NAMALWA (cell line): ENCODE results near the gene TMPRSS9.
A peak's percentile ranks its signal among the peaks of the same experiment; 100 is the strongest.
"Not testable (repeated sequence)": the region's sequence is repeated elsewhere in the genome, so short reads cannot be mapped to it uniquely, and the experiment has no call there.

ENCODE experiments used
- DNase-seq: peaks from one replicate; pipeline ENCODE4 v3.0.0-alpha.2; 2015; ENCODE audit warnings: low spot score

TMPRSS9 gene

DNA sequence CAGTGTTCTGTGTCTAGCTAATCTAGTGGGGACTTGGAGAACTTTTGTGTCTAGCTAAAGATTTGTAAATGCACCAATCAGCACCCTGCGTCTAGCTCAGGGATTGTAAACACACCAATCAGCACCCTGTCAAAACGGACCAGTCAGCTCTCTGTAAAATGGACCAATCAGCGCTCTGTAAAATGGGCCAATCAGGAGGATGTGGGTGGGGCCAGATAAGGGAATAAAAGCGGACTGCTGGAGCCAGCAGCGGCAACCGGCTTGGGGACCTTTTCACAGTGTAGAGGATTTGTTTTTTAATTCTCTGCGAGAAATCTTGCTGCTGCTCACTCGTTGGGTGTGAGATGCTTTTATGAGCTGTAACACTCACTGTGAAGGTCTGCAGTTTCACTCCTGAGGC lies 32.8 kb downstream of the TMPRSS9 start:
- not testable (repeated sequence) for DNase-seq

DNA sequence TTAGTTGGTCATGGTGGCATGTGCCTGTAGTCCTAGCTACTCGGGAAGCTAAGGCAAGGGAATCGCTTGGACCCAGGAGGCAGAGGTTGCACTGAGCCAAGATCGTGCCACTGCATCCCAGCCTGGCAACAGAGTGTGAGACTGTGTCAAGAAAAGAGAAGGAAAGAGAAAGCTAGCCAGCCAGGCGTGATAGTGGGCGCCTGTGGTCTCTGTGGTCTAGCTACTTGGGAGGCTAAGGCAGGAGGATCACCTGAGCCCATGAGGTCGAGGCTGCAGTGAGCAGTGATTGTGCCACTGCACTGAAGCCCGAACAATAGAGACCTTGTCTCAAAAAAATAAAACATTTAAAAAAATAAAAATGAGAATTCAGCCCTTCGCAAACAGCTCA lies 34.0 kb downstream of the TMPRSS9 start:
- DNase-seq = no peak

- no peak for DNase-seq
Observed at GRCh38 chr19:2394442-2395292, 34.6 kb downstream of the TMPRSS9 start.

GRCh38 chr19:2395293-2395829 lies 35.3 kb downstream of the TMPRSS9 start:
- not testable (repeated sequence) for DNase-seq

DNA sequence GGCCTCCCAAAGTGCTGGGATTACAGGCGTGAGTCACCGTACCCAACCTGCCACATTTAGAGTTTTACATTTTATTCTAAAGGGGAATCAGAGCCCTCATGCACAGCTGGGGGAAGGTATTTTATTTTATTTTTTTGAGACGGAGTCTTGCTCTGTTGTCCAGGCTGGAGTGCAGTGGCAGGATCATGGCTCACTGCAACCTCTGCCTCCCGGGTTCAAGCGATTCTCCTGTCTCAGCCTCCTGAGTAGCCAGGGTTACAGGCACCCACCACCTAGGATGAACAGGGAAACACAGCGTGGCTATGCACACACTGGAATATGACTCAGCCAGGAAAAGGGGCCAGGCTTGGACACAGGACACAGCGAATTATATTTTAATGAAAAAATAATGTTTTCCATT lies 37.1 kb downstream of the TMPRSS9 start:
- DNase-seq = not testable (repeated sequence)

- DNase-seq = no peak
Observed at GRCh38 chr19:2398735-2399305, 38.8 kb downstream of the TMPRSS9 start.

DNA sequence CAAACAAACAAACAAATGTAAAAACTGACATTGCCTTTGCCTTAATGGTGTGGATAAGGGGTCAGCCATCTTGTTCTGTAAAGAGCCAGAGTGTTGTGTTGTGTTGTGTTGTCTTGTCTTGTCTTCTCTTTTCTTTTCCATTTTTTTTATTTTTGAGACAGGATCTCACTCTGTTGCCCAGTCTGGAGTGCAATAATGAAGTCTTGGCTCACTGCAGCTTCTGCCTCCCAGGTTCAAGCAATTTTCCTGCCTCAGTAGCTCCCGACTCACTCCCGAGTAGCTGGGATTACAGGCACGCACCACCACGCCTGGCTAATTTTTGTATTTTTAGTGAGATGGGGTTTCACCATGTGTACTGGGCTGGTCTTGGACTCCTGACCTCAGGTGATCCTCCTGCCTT lies 39.5 kb downstream of the TMPRSS9 start:
- no peak for DNase-seq

DNA sequence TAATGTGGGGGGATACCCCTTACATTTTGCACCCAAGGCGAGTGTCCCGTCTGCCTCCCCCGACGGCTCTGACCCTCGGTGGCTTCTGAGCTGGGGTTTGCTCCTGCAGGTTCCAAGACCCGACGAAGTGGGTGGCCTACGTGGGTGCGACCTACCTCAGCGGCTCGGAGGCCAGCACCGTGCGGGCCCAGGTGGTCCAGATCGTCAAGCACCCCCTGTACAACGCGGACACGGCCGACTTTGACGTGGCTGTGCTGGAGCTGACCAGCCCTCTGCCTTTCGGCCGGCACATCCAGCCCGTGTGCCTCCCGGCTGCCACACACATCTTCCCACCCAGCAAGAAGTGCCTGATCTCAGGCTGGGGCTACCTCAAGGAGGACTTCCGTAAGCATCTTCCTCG lies 48.2 kb downstream of the TMPRSS9 start:
- no peak for DNase-seq

DNA sequence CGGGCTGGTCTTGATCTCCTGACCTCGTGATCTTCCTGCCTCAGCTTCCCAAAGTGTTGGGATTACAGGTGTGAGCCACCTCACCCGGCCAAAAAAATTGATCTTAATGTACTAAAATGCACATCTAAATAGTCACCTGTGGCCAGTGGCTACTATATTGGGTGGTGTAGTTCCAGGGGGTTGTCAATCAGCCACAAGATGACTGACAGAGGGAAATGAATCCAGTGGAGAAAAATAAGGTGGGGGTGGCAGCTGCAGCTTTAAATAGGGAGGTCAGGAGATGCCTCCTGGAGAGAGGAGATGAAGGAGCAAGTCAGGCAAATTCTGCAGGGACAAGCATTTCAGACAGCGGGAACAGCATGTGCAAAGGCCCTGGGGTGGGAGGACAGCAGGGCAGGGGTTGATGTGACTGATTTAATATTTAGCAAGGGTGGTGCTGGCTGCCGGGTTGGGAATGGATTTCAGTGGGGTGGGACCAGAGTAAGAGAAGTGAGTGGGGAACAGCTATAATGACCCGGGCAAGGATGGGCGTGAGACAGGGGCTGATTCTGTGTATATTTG lies 49.4 kb downstream of the TMPRSS9 start:
- DNase-seq = no peak

DNA sequence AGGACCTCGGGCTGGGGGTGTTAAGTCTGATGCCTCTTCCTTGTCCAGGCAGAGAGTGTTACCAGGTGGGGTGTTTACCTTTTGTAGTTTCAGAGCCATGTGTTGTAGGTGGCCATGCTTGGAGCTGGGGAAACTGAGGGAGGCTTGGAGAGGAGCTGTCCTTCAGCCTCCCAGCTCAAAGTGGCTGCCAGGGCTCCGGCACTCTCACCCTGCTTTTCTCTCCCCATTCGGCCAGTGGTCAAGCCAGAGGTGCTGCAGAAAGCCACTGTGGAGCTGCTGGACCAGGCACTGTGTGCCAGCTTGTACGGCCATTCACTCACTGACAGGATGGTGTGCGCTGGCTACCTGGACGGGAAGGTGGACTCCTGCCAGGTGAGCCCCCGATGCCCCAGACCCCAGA lies 50.0 kb downstream of the TMPRSS9 start:
- DNase-seq = no peak

GRCh38 chr19:2411709-2412108 lies 51.6 kb downstream of the TMPRSS9 start:
- no peak for DNase-seq

GRCh38 chr19:2412449-2412848 lies 52.4 kb downstream of the TMPRSS9 start:
- DNase-seq = no peak

- no peak for DNase-seq
Observed at GRCh38 chr19:2413159-2413558, 53.1 kb downstream of the TMPRSS9 start.

DNA sequence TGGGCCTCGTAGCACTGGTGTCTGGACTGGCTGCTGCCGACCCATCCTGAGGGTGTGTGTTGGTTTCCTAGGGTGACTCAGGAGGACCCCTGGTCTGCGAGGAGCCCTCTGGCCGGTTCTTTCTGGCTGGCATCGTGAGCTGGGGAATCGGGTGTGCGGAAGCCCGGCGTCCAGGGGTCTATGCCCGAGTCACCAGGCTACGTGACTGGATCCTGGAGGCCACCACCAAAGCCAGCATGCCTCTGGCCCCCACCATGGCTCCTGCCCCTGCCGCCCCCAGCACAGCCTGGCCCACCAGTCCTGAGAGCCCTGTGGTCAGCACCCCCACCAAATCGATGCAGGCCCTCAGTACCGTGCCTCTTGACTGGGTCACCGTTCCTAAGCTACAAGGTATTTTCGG lies 53.6 kb downstream of the TMPRSS9 start:
- no peak for DNase-seq

DNA sequence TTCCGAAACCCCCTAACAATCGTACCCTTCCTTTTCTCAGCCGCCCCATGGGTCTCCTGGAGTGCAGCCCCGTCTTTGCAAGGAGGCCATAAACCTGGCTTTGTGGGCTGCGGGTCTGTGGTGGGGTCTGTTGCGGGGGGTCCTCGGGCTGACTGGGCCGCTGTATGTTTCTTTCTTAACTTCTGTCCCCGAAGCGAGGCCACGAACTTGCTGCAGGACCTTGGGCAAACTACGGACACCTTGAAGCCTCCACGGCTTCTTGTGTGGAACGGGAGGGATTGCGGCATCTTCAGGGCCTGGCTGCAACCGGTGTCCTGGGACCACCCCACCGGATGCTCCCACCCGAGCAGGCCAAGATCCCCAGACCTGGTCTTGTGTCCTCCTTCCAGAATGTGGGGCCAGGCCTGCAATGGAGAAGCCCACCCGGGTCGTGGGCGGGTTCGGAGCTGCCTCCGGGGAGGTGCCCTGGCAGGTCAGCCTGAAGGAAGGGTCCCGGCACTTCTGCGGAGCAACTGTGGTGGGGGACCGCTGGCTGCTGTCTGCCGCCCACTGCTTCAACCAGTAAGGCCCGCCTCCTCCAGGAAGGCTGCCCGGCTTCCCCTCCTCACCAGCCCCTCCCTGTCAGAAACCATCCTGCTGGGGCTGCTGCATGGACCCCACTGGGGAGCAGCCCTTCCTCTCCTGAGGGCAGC lies 55.4 kb downstream of the TMPRSS9 start:
- no peak for DNase-seq

DNA sequence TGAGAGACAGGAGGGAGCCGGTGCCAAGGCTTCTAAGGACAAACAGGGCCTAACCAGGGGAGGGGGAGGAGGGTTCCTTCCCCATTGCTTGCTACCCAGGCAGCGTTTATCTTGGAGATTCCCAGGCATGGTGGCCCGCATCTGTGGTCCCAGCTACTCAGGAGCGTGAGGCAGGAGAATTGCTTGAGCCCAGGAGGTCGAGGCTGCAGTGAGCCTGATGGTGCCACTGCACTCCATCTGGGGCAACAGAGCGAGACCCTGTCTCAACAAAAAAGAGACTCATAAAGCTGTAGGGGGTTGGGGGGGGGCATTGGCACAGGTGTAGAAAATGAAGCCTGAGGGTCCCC lies 55.9 kb downstream of the TMPRSS9 start:
- no peak for DNase-seq

DNA sequence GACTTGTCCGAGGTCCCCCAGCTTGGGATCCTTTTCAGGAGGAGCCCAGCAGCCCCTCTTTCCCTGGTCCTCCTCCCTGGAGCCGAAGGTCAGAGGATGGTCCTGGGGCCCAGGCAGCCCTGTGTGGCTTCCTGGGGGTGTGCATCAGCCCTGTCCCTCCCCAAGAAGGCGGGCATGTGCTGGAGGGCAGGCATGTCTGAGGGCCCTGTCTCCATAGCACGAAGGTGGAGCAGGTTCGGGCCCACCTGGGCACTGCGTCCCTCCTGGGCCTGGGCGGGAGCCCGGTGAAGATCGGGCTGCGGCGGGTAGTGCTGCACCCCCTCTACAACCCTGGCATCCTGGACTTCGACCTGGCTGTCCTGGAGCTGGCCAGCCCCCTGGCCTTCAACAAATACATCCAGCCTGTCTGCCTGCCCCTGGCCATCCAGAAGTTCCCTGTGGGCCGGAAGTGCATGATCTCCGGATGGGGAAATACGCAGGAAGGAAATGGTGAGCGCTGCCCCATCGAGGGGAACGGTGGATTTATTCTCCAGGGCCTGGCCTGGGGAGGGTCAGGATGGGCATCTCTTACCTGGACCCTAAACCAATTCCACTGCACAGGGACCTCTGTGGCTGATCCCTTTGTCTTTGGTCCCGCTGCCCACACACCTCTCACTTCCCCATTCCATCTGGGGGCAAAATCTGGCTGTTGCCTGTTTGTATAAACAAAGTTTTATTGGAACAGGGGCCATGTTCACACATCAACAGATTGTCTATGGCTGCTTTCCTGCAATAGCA lies 56.4 kb downstream of the TMPRSS9 start:
- DNase-seq = peak; percentile 50

- DNase-seq = not testable (repeated sequence)
Observed at GRCh38 chr19:2417436-2417835, 57.4 kb downstream of the TMPRSS9 start.

GRCh38 chr19:2417881-2418406 lies 57.9 kb downstream of the TMPRSS9 start:
- no peak for DNase-seq

DNA sequence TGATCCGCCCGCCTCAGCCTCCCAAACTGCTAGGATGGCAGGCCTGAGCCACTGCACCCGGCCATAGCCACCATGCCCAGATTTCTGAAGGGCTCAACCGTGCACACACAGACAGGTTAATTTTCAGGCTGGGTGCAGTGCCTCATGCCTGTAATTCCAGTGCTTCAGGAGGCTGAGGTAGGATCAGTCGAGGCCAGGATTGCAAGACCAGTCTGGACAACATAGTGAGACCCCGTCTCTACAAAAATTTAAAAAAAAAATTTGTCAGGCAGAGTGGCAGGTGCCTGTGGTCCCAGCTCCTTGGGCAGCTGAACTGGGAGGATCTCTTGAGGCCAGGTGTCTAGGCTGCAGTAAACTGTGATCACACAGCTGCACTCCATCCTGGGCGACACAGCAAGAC lies 59.7 kb downstream of the TMPRSS9 start:
- DNase-seq = no peak

GRCh38 chr19:2420490-2420889 lies 60.4 kb downstream of the TMPRSS9 start:
- DNase-seq = no peak
